GM12878 (cell line): ENCODE results near the gene ATXN1. TPM values are rescaled to one million over a fixed set of nuclear protein-coding genes. Genes with fewer than 3 reads are reported as not detected.

Source experiments
- IKZF2 ChIP-seq, 2 experiments: fragments of 450-650 bp; IDR thresholded peaks; 2 replicates each; pipeline ENCODE4 v1.6.1; 2017; ENCODE audit warnings: mild to moderate bottlenecking in 2 of 2, moderate library complexity in 2 of 2
- TAF1 ChIP-seq: IDR thresholded peaks from 2 replicates; pipeline ENCODE4 v1.6.1; 2011; ENCODE audit warnings: mild to moderate bottlenecking, low read depth, low read length, borderline replicate concordance
- polyA plus RNA-seq, 11 experiments: library from polyadenylated mRNA; depleted of rRNA in 4 of 11; unstranded in 6 of 11; stranded (reverse) in 5 of 11; fragments of >200 nt; fragmentation: Nextera tagmentation in 4 of 11; fragmentation: Illumina TruSeq in 1 of 11; extraction: Ambion mirVana in 4 of 11; extraction: Trizol in 1 of 11; gene quantifications; 1 replicate in 1 of 11; 2 replicates in 10 of 11; pipeline versions ENCODE4 v1.2.1 to v1.2.3, GENCODE V29; 2011 to 2016; ENCODE audit warnings: inconsistent platforms in 2 of 11, missing spikeins in 2 of 11, low read depth in 1 of 11
- total RNA-seq, 4 experiments: library from RNA; depleted of rRNA in 3 of 4; stranded (reverse); fragments of >200 nt in 3 of 4; fragmentation: Illumina TruSeq in 1 of 4; extraction: Trizol in 1 of 4; gene quantifications; 2 replicates each; pipeline versions ENCODE4 v1.2.1 to v1.2.3, GENCODE V29; 2013 to 2021
- TF ChIP-seq, protein P1 (sequence below): fragments of 450-650 bp; formaldehyde crosslinking; IDR thresholded peaks from 2 replicates; pipeline ENCODE4 v1.5.0; 2022; ENCODE audit warnings: mild to moderate bottlenecking, missing genetic modification characterization
- TF ChIP-seq, protein P2 (sequence below): fragments of 150-350 bp; IDR thresholded peaks from 2 replicates; pipeline ENCODE4 v1.6.1; 2016; ENCODE audit warnings: low read depth, low read length

ATXN1 gene
- total and polyA plus RNA-seq, 10 of the 15 experiments (the other 5 are each of a cell fraction or from before 2014, with no cell fraction given) = 12.2 to 51.2 (median 20.5) TPM

- TF ChIP-seq, protein P1, sequence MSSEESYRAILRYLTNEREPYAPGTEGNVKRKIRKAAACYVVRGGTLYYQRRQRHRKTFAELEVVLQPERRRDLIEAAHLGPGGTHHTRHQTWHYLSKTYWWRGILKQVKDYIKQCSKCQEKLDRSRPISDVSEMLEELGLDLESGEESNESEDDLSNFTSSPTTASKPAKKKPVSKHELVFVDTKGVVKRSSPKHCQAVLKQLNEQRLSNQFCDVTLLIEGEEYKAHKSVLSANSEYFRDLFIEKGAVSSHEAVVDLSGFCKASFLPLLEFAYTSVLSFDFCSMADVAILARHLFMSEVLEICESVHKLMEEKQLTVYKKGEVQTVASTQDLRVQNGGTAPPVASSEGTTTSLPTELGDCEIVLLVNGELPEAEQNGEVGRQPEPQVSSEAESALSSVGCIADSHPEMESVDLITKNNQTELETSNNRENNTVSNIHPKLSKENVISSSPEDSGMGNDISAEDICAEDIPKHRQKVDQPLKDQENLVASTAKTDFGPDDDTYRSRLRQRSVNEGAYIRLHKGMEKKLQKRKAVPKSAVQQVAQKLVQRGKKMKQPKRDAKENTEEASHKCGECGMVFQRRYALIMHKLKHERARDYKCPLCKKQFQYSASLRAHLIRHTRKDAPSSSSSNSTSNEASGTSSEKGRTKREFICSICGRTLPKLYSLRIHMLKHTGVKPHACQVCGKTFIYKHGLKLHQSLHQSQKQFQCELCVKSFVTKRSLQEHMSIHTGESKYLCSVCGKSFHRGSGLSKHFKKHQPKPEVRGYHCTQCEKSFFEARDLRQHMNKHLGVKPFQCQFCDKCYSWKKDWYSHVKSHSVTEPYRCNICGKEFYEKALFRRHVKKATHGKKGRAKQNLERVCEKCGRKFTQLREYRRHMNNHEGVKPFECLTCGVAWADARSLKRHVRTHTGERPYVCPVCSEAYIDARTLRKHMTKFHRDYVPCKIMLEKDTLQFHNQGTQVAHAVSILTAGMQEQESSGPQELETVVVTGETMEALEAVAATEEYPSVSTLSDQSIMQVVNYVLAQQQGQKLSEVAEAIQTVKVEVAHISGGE (CRISPR knock-in tag) = no peak
- TF ChIP-seq, protein P2, sequence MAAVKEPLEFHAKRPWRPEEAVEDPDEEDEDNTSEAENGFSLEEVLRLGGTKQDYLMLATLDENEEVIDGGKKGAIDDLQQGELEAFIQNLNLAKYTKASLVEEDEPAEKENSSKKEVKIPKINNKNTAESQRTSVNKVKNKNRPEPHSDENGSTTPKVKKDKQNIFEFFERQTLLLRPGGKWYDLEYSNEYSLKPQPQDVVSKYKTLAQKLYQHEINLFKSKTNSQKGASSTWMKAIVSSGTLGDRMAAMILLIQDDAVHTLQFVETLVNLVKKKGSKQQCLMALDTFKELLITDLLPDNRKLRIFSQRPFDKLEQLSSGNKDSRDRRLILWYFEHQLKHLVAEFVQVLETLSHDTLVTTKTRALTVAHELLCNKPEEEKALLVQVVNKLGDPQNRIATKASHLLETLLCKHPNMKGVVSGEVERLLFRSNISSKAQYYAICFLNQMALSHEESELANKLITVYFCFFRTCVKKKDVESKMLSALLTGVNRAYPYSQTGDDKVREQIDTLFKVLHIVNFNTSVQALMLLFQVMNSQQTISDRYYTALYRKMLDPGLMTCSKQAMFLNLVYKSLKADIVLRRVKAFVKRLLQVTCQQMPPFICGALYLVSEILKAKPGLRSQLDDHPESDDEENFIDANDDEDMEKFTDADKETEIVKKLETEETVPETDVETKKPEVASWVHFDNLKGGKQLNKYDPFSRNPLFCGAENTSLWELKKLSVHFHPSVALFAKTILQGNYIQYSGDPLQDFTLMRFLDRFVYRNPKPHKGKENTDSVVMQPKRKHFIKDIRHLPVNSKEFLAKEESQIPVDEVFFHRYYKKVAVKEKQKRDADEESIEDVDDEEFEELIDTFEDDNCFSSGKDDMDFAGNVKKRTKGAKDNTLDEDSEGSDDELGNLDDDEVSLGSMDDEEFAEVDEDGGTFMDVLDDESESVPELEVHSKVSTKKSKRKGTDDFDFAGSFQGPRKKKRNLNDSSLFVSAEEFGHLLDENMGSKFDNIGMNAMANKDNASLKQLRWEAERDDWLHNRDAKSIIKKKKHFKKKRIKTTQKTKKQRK = no peak
- TF ChIP-seq TAF1 (no peak), IKZF2 (IDR thresholded peaks at IDR 0.05) (no peak)
Measured at GRCh38 chr6:16372029-16372776, 389.1 kb downstream of the ATXN1 start (continued).
